ENCODE measurements around the gene NBDY.

Gene NBDY

DNA sequence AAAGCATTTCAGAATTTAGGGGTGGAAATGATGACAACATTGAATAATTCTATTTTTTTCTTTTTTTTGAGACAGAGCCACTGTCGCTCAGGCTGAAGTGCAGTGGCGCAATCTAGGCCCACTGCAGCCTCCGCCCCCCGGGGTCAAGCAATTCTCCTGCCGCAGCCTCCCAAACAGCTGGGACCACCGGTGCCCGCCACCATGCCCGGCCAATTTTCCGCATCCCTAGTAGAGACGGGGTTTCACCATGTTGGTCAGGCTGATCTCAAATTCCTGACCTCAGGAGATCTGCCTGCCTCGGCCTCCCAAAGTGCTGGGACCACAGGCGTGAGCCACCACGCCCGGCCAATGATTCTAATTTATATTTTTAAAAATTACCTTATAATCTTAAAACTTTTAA is 7.2 kb downstream of the NBDY start:
- in situ Hi-C loops (cut with HindIII; ENCODE audit: low sequenced_read_pairs): no loop called here
- no peak for DNase-seq (ENCODE audit: low read depth)
- H3K4me3 ChIP-seq (ENCODE audit: low read depth, low read length): no peak overlapping the region
- TF ChIP-seq, protein P1, sequence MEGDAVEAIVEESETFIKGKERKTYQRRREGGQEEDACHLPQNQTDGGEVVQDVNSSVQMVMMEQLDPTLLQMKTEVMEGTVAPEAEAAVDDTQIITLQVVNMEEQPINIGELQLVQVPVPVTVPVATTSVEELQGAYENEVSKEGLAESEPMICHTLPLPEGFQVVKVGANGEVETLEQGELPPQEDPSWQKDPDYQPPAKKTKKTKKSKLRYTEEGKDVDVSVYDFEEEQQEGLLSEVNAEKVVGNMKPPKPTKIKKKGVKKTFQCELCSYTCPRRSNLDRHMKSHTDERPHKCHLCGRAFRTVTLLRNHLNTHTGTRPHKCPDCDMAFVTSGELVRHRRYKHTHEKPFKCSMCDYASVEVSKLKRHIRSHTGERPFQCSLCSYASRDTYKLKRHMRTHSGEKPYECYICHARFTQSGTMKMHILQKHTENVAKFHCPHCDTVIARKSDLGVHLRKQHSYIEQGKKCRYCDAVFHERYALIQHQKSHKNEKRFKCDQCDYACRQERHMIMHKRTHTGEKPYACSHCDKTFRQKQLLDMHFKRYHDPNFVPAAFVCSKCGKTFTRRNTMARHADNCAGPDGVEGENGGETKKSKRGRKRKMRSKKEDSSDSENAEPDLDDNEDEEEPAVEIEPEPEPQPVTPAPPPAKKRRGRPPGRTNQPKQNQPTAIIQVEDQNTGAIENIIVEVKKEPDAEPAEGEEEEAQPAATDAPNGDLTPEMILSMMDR (IDR thresholded peaks at IDR 0.05; ENCODE audit: low read depth, low read length, missing control alignments): no peak

DNA sequence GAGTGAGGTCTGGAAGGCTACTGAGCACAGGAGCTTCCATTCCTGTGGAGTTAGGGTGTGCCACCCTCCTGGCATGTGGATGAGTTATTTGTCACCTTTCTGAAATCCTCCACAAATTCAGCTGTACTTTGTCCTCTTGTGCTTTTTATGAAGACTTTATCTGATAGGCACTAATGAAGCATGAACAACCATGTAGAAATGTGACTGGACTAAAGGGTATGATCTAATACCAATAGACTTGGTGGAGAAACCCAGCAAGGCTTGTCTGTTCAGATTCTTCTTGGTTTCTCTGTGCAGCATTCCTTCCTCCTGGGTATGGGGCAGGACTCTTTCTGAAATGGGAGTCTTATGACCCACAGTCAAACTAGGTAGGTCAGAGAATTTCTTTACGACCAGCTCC is 9.6 kb downstream of the NBDY start:
- in situ Hi-C loops (cut with HindIII; ENCODE audit: low sequenced_read_pairs): no loop called here

DNA sequence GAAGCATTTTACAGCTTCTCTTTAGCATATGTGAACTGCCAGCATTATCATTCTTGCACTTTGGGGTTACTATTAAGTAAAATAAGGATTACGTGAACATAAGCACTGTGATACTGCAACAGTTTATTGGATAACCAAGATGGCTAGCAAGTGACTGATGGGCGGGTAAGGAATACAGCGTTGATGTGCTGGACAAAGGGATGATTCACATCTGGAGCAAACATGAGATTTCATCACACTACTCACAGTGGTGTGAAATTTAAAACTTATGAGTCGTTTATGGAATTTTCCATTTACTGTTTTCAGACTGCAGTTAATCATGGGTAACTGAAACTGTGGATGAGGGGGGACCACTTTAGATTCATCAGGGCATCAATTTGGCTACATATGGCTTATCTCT is 16.0 kb downstream of the NBDY start:
- in situ Hi-C loops (cut with HindIII; ENCODE audit: low sequenced_read_pairs): no loop called here
- no peak for DNase-seq (ENCODE audit: low read depth)
- TF ChIP-seq, protein P1 (IDR thresholded peaks at IDR 0.05; ENCODE audit: low read depth, low read length, missing control alignments): no peak
- no peak overlapping the region for H3K4me3 ChIP-seq (ENCODE audit: low read depth, low read length)

More for the DNA sequence above, 9.6 kb downstream of the NBDY start:
- TF ChIP-seq, protein P1 (IDR thresholded peaks at IDR 0.05; ENCODE audit: low read depth, low read length, missing control alignments): no peak
- no peak overlapping the region for H3K4me3 ChIP-seq (ENCODE audit: low read depth, low read length)
- DNase-seq (ENCODE audit: low read depth): no peak

DNA sequence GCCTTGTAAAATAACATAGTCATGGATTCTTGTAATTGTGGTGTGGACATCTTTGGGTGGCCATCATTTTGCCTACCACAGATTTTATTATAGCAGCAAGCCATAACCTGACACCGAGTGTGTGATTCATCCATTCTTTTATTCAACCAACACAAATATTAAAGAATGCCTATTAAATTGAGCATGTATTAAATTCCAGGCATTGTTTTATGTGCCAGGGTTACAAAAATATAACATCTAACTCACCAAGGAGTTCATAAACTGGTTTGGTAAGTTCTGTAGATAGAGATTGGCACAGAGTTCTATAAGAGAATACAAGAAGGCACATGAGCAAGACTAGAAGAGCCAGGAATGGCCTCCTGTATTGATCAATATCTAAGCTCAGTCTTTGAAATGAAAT is 18.0 kb downstream of the NBDY start:
- TF ChIP-seq, protein P1 (IDR thresholded peaks at IDR 0.05; ENCODE audit: low read depth, low read length, missing control alignments): no peak
- no peak overlapping the region for H3K4me3 ChIP-seq (ENCODE audit: low read depth, low read length)
- DNase-seq (ENCODE audit: low read depth): no peak
- in situ Hi-C loops (cut with HindIII; ENCODE audit: low sequenced_read_pairs): no loop called here

DNA sequence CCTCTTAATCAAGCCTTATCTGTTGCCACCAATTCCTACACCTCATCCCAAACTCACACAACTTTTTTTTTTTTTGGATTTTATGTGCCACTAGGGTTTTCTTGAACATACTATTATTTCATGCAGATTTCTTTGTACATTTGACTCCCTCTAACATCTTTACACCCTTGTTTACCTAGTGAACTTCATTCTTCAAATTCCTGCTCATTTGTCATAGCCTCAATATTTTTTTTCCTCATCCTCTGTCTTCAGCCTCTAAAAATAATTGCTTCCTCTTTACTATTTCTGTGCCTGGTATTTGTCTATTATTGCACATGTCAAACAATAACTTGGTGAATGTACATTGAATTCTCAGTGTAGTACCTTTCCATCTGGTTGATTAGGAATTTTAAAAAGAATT is 22.0 kb downstream of the NBDY start:
- TF ChIP-seq, protein P1 (IDR thresholded peaks at IDR 0.05; ENCODE audit: low read depth, low read length, missing control alignments): no peak
- in situ Hi-C loops (cut with HindIII; ENCODE audit: low sequenced_read_pairs): no loop called here
- no peak overlapping the region for H3K4me3 ChIP-seq (ENCODE audit: low read depth, low read length)
- no peak for DNase-seq (ENCODE audit: low read depth)

DNA sequence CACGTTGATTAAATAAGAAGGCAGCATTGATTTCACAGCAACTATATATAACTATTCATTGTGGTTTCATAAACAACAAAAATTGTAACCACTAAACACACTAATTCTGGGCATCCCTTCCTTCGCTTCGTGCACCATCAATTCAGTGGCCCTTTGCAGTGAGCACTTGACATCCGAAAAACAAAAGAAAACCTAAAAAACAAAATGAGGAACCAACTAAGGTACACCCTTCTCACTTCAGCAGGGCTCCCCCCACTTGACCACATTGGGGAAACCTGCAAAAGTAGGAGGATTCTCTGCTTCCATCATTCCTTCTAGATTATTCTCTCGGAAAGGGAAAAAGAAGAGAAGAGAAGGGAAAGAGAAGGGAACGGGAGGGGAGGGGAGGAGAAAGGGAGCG is 28.3 kb downstream of the NBDY start:
- in situ Hi-C loops (cut with HindIII; ENCODE audit: low sequenced_read_pairs): no loop called here
- DNase-seq (ENCODE audit: low read depth): no peak
- TF ChIP-seq, protein P1 (IDR thresholded peaks at IDR 0.05; ENCODE audit: low read depth, low read length, missing control alignments): no peak
- H3K4me3 ChIP-seq (ENCODE audit: low read depth, low read length): no peak overlapping the region

DNA sequence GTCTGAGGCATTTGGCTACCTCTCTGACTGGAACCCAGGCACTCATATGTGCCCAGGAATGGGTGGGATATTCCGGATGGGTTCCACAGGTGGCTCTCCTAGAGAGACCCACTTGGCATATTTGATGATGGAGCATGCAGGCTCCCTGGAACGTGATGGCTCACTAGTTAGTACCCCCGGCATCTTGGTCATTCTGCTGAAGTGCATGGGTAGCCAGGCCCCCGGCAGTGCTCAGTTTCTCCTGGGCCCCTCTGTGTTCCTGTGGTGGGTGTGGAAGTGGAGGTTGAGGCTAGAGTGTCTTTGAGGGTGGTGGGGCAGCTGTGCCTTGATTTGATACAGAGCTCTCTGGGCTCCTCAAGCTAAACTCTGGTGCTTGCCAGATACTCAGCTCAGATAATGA is 29.4 kb downstream of the NBDY start:
- in situ Hi-C loops (cut with HindIII; ENCODE audit: low sequenced_read_pairs): no loop called here
- no peak for DNase-seq (ENCODE audit: low read depth)
- TF ChIP-seq, protein P1 (IDR thresholded peaks at IDR 0.05; ENCODE audit: low read depth, low read length, missing control alignments): no peak
- no peak overlapping the region for H3K4me3 ChIP-seq (ENCODE audit: low read depth, low read length)

All from astrocyte of the cerebellum (primary cell).